ENCODE measurements around the gene DIDO1.

DIDO1 gene

GRCh38 chr20:62894261-62894660 is 32.0 kb downstream of the DIDO1 start:
- no peak for DNase-seq (ENCODE audit: low spot score)

- DNase-seq (ENCODE audit: low spot score): no peak
These were observed 32.6 kb downstream of the DIDO1 start for GRCh38 chr20:62893700-62894099.

GRCh38 chr20:62892348-62893304 is 33.7 kb downstream of the DIDO1 start:
- no peak for DNase-seq (ENCODE audit: low spot score)

GRCh38 chr20:62891111-62891510 is 35.2 kb downstream of the DIDO1 start:
- no peak for DNase-seq (ENCODE audit: low spot score)

GRCh38 chr20:62890444-62890843 is 35.9 kb downstream of the DIDO1 start:
- DNase-seq (ENCODE audit: low spot score): no peak

GRCh38 chr20:62889871-62890270 is 36.4 kb downstream of the DIDO1 start:
- DNase-seq (ENCODE audit: low spot score): no peak

GRCh38 chr20:62889411-62889810 is 36.9 kb downstream of the DIDO1 start:
- no peak for DNase-seq (ENCODE audit: low spot score)

GRCh38 chr20:62888910-62889309 is 37.4 kb downstream of the DIDO1 start:
- no peak for DNase-seq (ENCODE audit: low spot score)

- no peak for DNase-seq (ENCODE audit: low spot score)
These were observed 37.9 kb downstream of the DIDO1 start for GRCh38 chr20:62888406-62888805.

- no peak for DNase-seq (ENCODE audit: low spot score)
These were observed 38.5 kb downstream of the DIDO1 start for GRCh38 chr20:62887860-62888239.

- no peak for DNase-seq (ENCODE audit: low spot score)
These were observed 39.0 kb downstream of the DIDO1 start for GRCh38 chr20:62887152-62887859.

- DNase-seq (ENCODE audit: low spot score): no peak
These were observed 39.6 kb downstream of the DIDO1 start for GRCh38 chr20:62886709-62887058.

- DNase-seq (ENCODE audit: low spot score): no peak
These were observed 40.2 kb downstream of the DIDO1 start for GRCh38 chr20:62885896-62886708.

- DNase-seq (ENCODE audit: low spot score): no peak
These were observed 41.0 kb downstream of the DIDO1 start for GRCh38 chr20:62885046-62885895.

- no peak for DNase-seq (ENCODE audit: low spot score)
These were observed 41.7 kb downstream of the DIDO1 start for GRCh38 chr20:62884556-62884955.

- DNase-seq (ENCODE audit: low spot score): no peak
These were observed 43.9 kb downstream of the DIDO1 start for GRCh38 chr20:62882426-62882825.

GRCh38 chr20:62881662-62882395 is 44.5 kb downstream of the DIDO1 start:
- no peak for DNase-seq (ENCODE audit: low spot score)

- DNase-seq (ENCODE audit: low spot score): no peak
These were observed 45.2 kb downstream of the DIDO1 start for GRCh38 chr20:62880935-62881661.

- DNase-seq (ENCODE audit: low spot score): no peak
These were observed 46.0 kb downstream of the DIDO1 start for GRCh38 chr20:62880147-62880934.
